Testis (tissue), 3 donors: ENCODE results near the gene TFF3. TPM values are rescaled to one million over a fixed set of nuclear protein-coding genes. Genes with fewer than 3 reads are reported as not detected.

Source experiments
- DNase-seq: peaks from one replicate; pipeline ENCODE4 v3.0.0-alpha.2; 2019
- H3K27ac ChIP-seq, 2 donors: fragments of 200-600 bp; sonication (generic); one replicate each; pipeline ENCODE4 v1.5.1; 2019
- H3K27me3 ChIP-seq: fragments of 200-600 bp; sonication (generic); one replicate; pipeline ENCODE4 v1.5.1; 2019
- H3K36me3 ChIP-seq: fragments of 200-600 bp; sonication (generic); one replicate; pipeline ENCODE4 v1.5.1; 2017; ENCODE audit warnings: low read depth; ENCODE audit errors: missing control alignments
- H3K4me1 ChIP-seq: fragments of 200-600 bp; sonication (generic); one replicate; pipeline ENCODE4 v1.5.1; 2019
- H3K4me3 ChIP-seq, 2 donors: fragments of 200-600 bp; sonication (generic); one replicate each; pipeline ENCODE4 v1.5.1; 2017 to 2019
- H3K9me3 ChIP-seq: fragments of 200-600 bp; sonication (generic); one replicate; pipeline ENCODE4 v1.5.1; 2017
- POLR2A ChIP-seq: fragments of 450-650 bp; IDR thresholded peaks from one replicate; pipeline ENCODE4 v1.6.1; 2017; ENCODE audit warnings: antibody characterized with exemption, mild to moderate bottlenecking, moderate library complexity
- WGBS, 2 donors: methylation state at CpG; one replicate each; pipeline ENCODE4 v1.1.5; 2018; 5-methylcytosine and 5-hydroxymethylcytosine counted together
- intact Hi-C: fragments of 100-400 bp; cut with DNase I; formaldehyde crosslinking; loops from one replicate; pipeline ENCODE4 v1.15.1; 2023; ENCODE audit warnings: low total_unique reads
- polyA plus RNA-seq: library from polyadenylated mRNA; stranded (reverse); fragments of 350-450 nt; fragmentation: Illumina TruSeq; extraction: RNeasy Lipid Tissue Mini Kit (QIAGEN cat#74804); gene quantifications from one replicate; pipeline ENCODE4 v1.2.3, GENCODE V29; 2014; ENCODE audit warnings: low read depth, low replicate concordance; ENCODE audit not compliant: insufficient read depth
- total RNA-seq, 2 donors: library from RNA; depleted of rRNA; stranded (reverse); fragments of >200 nt; gene quantifications; one replicate each; pipeline ENCODE4 v1.2.3, GENCODE V29; 2016
- TF ChIP-seq, protein P1 (sequence below), 3 experiments: fragments of 450-650 bp in 2 of 3; fragments of 200-600 bp in 1 of 3; sonication (generic) in 1 of 3; IDR thresholded peaks; one replicate each; pipeline ENCODE4 v1.5.1; 2016 to 2019; ENCODE audit warnings: antibody characterized with exemption in 3 of 3, mild to moderate bottlenecking in 2 of 3, moderate library complexity in 1 of 3

TFF3 gene
- total and polyA plus RNA-seq, 3 donors from 2014 or later: 3.9 to 12.9 (median 11.5) TPM

DNA sequence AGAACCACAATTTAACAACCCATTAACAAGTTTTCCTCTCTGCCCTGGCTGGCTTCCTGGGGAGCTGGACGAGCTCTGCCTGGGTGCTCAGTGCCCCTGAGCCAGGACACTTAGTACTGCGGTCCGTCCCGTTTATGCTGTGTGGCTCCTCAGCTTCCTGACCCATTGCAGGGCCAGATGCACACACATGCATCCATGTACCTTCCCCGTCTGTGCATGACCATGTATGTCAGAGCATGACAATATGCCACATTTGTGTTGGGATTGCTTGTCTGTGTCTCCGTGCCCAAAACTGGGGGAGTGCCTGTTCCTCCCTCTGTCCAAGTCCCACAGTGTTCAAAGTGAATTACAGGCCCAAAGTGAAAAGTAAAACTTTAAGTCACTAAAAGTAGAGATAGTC lies 9.7 kb upstream of the TFF3 start:
- Histone ChIP-seq H3K9me3 (no peaks in the 10 kb centered on the region), H3K36me3 (no peaks in the 10 kb centered on the region), H3K27me3 (no peaks in the 10 kb centered on the region), H3K4me1 (no peaks in the 10 kb centered on the region), H3K27ac (no peak overlapping the region), H3K4me3 (no peak overlapping the region)
- WGBS, 2 donors: 84 to 90% methylated on average over 6 of the region's 6 CpGs
- peak; percentile 5 for DNase-seq
- TF ChIP-seq, protein P1, sequence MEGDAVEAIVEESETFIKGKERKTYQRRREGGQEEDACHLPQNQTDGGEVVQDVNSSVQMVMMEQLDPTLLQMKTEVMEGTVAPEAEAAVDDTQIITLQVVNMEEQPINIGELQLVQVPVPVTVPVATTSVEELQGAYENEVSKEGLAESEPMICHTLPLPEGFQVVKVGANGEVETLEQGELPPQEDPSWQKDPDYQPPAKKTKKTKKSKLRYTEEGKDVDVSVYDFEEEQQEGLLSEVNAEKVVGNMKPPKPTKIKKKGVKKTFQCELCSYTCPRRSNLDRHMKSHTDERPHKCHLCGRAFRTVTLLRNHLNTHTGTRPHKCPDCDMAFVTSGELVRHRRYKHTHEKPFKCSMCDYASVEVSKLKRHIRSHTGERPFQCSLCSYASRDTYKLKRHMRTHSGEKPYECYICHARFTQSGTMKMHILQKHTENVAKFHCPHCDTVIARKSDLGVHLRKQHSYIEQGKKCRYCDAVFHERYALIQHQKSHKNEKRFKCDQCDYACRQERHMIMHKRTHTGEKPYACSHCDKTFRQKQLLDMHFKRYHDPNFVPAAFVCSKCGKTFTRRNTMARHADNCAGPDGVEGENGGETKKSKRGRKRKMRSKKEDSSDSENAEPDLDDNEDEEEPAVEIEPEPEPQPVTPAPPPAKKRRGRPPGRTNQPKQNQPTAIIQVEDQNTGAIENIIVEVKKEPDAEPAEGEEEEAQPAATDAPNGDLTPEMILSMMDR (IDR thresholded peaks at IDR 0.05): no peak
- no peak for TF ChIP-seq POLR2A
- intact Hi-C loops: no loop called here

DNA sequence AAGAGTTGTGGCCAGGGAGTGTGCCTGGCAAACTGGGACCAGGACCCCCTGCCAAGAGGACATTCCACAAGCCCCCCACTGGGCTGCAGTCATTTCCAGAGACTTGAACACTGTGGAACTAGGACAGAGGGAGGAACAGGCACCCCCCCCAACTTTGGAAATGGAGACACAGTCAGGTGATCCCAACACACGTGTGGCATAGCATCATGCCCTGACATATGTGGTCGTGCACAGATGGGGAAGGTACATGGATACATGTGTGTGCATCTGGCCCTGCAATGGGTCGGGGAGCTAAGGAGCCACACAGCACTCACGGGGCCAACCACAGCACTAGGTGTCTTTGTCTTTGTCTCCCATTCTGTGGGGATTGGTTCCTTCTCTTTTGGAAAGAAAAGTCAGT lies 6.6 kb upstream of the TFF3 start:
- WGBS, 2 donors: 87 to 88% methylated on average over 4 of the region's 4 CpGs
- Histone ChIP-seq H3K27me3 (no peaks in the 10 kb centered on the region), H3K4me1 (no peaks in the 10 kb centered on the region), H3K9me3 (no peaks in the 10 kb centered on the region), H3K4me3 (no peak overlapping the region), H3K27ac (no peak overlapping the region), H3K36me3 (no peaks in the 10 kb centered on the region)
- no peak for DNase-seq
- TF ChIP-seq POLR2A: no peak
- TF ChIP-seq, protein P1 (IDR thresholded peaks at IDR 0.05): no peak
- intact Hi-C loops: no loop called here

DNA sequence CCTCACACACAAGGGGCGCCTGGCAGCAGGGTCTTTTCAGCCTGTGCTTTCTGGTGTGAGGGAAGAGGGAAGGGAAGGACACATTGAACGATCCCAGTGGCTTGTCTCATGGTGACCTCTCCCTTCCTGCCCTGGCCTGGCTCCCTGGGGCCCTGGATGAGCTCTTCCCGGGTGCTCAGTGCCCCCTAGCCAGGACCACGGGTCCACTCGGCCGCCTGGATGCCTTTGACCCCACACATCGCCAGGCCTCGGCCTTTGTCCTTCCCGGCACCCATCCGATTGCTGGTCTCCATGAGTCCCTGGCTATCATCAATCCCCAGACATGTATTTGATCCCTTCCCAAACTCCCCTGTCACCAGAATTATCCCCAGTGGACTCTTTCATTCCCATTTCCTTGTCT lies 6.0 kb upstream of the TFF3 start:
- Histone ChIP-seq H3K4me3 (no peak overlapping the region), H3K9me3 (no peaks in the 10 kb centered on the region), H3K4me1 (no peaks in the 10 kb centered on the region), H3K27me3 (no peaks in the 10 kb centered on the region), H3K27ac (no peak overlapping the region), H3K36me3 (no peaks in the 10 kb centered on the region)
- intact Hi-C loops: no loop called here
- TF ChIP-seq, protein P1 (IDR thresholded peaks at IDR 0.05): no peak
- no peak for TF ChIP-seq POLR2A
- no peak for DNase-seq
- 90 to 91% methylated on average over 10 of the region's 10 CpGs for WGBS, 2 donors

DNA sequence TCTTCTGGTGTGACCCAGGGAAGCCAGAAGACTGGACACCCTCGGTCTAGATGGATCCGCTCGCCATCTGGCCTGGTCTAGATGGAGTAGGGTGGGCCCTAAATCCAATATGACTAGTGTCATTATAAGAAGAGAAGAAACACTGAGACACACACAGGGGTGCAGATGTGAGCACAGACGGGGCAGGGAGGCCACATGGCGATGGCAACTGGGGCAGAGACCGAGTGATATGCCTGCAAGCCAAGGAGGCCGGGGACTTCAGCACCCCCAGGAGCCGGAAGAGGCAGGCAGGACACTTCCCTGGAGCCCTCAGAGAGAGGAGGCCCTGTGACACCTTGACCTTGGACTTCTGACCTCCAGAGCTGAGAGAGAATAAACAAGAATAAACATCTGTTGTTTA lies 5.6 kb upstream of the TFF3 start:
- whole genome bisulfite sequencing, 2 donors: 82 to 95% methylated on average over 8 of the region's 8 CpGs
- no peaks in the 10 kb centered on the region for H3K36me3 ChIP-seq
- no peak overlapping the region for H3K27ac ChIP-seq
- TF ChIP-seq POLR2A: no peak
- TF ChIP-seq, protein P1 (IDR thresholded peaks at IDR 0.05): no peak
- H3K27me3 ChIP-seq: no peaks in the 10 kb centered on the region
- no peak for DNase-seq
- H3K4me1 ChIP-seq: no peaks in the 10 kb centered on the region
- intact Hi-C loops: no loop called here
- no peak overlapping the region for H3K4me3 ChIP-seq
- no peaks in the 10 kb centered on the region for H3K9me3 ChIP-seq

DNA sequence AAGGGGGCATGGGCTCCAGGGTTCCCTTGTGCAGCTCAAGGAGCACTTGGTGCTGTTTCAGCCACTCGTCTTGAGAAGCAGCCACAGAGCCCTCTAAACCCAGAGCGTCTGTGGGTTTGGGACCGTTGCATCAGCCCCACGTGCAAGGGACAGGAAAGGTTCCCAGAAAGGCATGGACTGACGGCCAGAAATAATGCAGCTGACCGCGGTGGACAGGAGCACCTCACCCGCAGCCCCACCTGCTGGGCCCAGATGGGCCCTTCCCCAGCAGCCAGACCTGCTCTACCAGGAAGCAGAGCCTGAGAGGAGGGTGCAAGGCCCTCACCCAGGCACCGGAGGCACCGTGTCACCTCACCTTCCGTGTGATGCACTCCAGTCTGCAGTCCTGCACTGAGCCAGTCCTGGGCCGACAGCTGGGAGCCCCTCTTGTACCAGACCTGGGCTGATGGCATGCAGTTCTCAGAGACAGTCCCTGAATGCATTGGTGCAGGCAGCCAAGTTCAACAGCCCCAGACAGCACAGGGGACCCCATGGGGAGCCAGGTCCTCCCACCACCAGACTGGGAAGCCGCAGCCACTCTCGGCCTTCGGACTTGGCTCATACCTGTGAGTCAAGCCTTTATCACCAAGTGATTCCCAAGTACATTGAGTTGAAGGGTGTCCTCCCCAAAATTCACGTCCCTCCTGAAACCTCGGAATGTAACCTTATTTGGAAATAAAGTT lies 4.8 kb upstream of the TFF3 start:
- intact Hi-C loops: no loop called here
- Histone ChIP-seq H3K36me3 (no peaks in the 10 kb centered on the region), H3K4me3 (no peak overlapping the region), H3K27me3 (no peaks in the 10 kb centered on the region), H3K27ac (no peak overlapping the region), H3K4me1 (no peaks in the 10 kb centered on the region), H3K9me3 (no peaks in the 10 kb centered on the region)
- no peak for TF ChIP-seq POLR2A
- TF ChIP-seq, protein P1 (IDR thresholded peaks at IDR 0.05): no peak
- no peak for DNase-seq
- WGBS, 2 donors: 90 to 93% methylated on average over 8 to 17 of the region's 17 CpGs
